Measurements from ENCODE around the gene MFSD6.
"Not testable (repeated sequence)": the region's sequence is repeated elsewhere in the genome, so short reads cannot be mapped to it uniquely, and the experiment has no call there.

The MFSD6 gene

DNA sequence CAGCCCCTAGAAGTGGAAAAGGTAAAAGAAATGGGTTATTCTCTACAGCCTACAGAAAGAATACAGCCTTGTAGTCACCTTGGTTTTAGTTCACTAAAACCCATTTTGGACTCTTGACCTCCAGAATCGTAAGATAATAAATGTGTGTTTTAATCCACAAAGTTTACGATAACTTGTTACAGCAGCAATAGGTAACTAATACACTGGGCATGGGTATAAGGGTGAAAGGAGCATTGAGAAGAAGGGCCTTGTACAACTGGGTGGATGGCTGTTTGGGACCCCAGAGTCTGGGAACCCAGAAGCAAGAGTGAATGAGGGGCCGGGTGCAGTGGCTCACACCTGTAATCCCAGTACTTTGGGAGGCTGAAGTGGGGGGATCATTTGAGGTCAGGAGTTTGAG, 2.2 kb upstream of the MFSD6 start:
- no peak for DNase-seq

GRCh38 chr2:190406805-190407204, 1.4 kb upstream of the MFSD6 start:
- DNase-seq: no peak

- peak; percentile 3 for DNase-seq
Observed at GRCh38 chr2:190407246-190407661, 901 bp upstream of the MFSD6 start.

DNA sequence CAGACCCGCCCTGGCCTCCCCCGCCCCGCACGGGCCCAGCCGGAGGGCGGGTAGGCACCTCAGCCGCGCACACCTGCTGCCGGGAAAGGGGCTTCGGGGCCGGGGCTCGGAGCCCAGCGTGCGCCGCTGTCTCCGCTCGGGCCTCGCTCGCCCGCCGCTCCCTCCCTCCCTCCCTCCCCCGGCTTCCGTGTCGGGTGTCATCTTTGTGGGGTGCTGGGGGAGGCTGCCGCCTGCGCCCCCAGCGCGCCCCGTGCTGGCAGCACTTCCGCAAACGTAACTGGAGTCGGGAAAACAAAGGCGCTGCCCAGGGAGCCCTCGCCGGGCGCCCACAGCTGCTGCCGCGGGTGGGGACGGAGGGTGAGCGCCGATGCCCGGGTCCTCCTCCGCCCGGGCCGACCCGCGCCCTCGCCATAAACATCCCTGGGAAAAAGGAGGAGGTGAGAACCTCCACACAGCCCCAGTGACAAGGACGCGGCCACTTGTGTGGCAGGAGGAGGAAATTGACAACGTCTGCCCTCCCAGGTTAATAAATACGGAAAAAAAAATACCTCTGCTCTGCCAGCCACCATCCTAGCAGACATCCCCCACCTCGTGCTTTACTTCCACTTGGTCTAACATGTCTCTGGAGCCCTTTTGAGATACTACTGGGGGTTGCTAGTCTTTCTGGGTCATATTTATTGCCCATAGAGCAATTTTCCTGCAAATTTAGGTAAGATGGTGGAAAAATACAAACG, 550 bp downstream of the MFSD6 start:
- peak; percentile 72 to 77 for DNase-seq

- DNase-seq: no peak
Observed at GRCh38 chr2:190409616-190410015, 1.5 kb downstream of the MFSD6 start.

- DNase-seq: no peak
Observed at GRCh38 chr2:190410166-190410565, 2.0 kb downstream of the MFSD6 start.

DNA sequence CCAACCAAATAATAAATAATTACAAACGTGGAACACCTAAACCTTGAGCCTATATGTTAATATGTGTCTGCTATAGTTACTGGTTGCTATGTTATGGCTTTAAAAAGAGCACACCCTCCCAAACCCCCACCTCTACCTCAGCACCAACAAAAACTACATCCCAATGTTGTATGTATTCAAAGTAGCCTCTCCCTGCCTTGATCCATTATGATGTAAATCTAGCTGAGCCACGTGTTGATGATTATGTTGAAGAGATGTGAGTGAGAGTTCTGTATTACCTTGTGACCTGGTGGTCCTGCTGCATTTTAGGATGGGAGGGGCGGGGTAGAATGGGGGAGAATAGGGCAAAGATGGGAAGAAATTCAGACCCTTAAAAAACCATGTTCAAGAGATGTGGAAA, 4.8 kb downstream of the MFSD6 start:
- no peak for DNase-seq

- DNase-seq: no peak
Observed at GRCh38 chr2:190413421-190413820, 5.3 kb downstream of the MFSD6 start.

DNA sequence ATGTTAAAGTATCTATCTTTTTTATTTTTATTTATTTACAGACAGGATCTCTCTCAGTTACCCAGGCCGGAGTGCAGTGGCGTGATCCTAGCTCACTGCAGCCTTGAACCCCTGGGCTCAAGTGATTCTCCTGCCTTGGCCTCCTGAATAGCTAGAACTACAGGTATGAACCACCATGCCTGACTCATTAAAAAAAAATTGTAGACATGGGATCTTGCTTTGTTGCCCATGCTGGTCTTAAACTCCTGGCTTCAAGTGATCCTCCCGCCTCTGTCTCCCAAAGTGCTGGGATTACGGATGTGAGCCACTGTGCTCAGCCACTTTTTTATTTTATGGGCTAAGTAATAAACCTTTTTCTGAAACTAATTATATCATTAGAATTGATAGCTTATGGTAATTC, 7.1 kb downstream of the MFSD6 start:
- DNase-seq: no peak

DNA sequence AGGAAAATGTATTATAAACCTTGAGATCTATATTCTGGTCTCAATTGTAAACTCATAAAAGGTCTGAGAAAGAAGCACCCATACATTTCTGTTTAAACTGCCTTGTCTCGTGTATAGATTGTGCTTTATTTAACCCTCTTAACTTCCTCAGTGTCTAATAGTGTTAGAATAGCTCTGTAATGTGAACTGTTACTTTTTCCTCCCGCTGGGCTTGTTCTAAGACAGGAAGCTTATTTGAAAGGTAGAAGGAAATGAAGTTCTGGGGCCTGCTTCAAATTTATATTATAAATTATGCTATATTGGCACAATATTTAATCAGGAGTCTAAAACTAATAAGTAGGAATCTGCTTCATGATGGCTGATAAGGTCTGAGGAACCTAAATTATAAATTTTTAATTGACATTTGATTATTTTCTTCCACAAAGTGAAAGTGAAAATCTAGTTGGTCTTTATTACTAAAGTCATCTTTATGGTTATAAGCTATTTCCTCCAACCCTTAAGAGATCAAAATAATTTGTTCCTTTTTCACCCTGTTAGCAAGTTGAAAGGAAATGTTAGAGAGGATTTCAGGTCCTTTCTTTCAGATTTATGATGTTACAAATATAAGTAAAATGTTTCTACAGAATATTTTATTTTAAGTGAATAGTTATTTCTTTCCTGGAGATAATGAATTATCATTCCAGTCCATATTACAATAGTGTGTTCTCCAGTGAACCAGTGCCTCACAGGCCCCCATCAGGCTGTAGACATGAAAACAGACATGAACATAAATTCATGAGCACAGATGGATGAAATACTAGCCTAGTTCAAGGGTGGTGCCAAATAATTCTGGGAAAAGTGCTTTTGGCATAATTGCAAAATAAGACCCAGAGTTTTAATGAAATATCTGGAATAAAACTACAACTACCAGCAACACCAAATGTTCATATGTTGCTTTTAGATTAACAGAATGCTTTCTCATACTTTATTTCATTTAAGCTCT, 7.9 kb downstream of the MFSD6 start:
- DNase-seq: no peak

DNA sequence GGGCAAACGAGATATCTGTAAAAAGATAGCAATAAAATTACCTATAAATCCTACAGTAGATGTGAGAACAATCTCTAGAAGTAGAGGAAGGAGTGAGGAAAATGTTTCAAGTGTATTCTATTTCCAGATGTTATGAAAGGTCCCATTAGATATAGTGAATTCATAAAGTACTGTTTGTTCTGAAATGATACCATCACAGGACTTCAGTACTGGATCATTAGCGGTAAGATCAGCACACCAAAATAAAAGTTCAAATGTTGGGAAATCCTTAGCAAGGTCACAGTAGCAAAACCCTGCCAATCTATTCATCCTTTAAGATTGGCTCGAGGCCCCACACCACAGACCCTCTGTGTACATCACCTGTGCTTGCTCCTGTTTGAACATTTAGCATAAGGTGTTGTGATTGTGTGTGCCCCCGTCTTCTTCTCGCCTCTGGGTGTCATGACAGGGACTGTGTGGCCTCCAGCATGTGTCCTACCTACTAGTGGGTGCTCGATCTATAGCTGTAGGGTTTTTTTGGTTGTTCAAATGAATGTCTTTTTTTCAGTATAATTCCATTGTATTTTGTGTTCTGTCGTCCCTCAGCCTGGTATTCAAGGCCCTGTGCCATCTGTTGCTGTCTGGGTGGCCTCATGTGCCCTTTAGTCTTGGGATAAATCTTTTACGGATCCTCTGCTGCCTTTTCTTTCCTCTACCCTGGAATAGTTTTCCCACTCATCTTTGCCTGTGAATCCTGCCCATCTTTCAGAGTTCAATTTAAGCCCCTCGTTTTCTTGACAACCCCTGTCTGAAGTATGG, 9.1 kb downstream of the MFSD6 start:
- no peak for DNase-seq

DNA sequence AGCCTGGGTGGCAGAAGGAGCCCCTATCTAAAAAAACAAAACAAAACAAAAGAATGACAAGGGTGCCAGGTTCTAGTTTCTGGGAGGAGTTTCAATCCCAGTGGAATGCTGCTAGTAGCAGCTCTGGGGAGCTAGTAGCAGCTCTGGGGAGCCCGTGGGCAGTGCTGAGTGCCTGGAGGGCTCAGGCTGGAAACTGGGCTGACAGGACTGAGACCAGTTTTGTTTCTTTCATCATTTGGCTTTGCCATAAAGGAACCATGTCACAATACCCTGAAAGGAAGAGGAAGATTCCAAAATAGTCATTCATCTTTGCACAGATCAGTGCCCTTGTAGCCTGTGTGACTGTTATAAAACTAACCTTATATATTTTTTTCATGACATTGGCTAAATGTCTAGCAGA, 10.6 kb downstream of the MFSD6 start:
- DNase-seq: no peak

- DNase-seq: no peak
Observed at GRCh38 chr2:190420801-190421200, 12.6 kb downstream of the MFSD6 start.

- no peak for DNase-seq
Observed at GRCh38 chr2:190425221-190425866, 17.2 kb downstream of the MFSD6 start.

DNA sequence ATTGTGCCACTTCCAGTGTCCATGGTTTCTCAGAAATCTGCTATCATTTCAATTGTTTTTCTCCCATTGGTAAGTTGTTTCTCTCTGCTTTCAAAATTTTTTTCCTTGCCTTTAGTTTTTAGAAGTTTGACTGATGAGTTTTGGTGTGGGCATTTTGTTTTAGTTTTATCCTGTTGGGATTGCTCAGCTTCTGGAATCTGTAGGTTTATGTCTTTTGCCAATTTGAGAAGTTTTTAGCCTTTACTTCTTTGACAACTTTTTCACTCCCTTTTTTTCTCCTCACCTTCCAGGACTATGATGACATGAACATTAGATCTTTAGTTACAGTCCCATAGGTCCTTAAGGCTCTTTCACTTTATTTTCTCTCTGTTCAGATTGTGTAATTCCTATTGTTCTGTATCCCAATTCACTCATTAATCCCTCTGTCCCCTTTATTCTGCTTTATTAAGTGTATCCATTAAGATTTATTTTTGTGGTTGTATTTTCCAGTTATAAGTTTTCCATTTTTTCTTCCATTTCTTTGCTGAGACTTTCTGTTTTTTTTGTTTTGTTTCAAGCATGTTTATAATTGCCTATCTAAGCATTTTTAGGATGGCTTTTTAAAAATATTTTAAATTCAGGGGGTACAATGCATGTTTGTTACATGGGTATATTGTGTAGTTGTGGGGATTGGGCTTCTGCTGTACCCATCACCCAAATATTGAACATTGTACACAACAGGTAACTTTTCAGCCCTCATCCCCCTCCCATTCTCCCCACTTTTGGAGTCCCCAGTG, 17.9 kb downstream of the MFSD6 start:
- no peak for DNase-seq

DNA sequence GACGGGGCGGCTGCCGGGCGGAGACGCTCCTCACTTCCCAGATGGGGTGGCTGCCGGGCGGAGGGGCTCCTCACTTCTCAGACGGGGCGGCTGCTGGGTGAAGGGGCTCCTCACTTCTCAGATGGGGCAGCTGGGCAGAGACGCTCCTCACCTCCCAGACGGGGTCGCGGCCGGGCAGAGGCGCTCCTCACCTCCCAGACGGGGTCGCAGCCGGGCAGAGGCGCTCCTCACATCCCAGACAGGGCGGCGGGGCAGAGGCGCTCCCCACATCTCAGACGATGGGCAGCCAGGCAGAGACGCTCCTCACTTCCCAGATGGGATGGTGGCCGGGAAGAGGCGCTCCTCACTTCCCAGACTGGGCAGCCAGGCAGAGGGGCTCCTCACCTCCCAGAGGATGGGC, 22.7 kb downstream of the MFSD6 start:
- DNase-seq: not testable (repeated sequence)

DNA sequence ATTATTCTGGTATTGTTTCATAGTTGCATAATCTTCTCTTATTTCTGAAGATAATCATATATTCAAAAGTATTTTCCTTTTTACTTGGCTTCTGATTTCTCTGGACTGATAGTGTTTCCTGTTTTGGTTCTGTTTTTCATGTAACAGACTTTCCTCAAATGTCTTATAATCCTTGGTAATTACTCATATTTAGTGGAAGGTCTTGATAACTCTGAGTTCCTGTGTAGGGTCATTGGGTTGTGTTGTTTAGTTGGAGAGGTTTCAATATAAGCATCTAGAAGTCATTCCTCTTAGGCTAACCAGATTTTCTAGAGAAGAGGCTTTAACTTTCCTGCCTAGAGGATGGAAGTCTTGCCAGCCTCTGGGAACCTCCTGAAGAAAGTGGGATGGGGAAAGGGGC, 23.8 kb downstream of the MFSD6 start:
- DNase-seq: no peak

GRCh38 chr2:190432567-190433231, 24.5 kb downstream of the MFSD6 start:
- DNase-seq: no peak

DNA sequence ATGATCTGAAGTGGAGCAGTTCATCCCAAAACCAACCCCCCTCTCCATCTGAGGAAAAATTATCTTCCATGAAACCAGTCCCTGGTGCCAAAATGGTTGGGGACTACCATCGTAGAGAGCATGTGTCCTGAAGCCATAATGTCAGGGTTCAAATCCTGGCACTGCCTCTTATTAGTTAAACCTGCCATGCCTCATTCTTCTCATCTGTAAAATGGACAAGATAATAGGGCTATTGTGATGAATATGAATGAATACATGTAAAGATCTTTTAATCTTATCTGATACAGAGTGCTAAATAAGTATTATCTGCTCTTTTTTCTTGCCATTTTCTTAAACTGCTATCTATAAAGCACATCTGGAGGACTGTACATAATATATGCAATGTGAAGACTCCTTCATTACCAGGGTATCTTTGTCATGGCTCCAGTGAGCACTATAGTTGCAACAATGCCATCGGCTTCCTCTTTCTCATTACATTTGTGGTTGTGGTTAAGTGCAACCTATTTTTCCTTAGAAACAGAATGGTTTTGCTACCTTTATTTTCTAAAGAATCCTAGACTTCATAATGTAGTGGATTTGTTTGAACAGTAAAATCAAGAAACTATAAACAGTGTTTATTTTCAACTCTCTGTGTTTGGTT, 27.0 kb downstream of the MFSD6 start:
- no peak for DNase-seq

GRCh38 chr2:190436557-190436956, 28.4 kb downstream of the MFSD6 start:
- DNase-seq: no peak

DNA sequence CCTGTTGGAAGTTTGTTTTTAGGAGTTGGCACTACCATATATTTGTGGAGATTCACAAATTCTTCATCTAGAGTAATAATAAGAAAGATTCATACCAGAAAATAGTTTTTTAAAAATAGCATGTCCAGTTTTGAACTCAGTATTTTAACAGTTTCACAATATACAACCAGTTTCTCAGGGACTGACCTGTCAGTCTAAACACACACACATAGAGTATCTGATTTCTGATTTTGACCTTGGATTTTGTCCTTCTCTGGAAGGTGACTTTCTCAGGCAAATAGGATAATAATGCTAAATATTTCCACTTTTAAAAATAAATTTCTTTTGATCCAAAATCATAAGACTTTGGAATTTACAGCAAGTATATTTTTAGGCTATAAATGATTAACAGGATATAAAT, 32.0 kb downstream of the MFSD6 start:
- DNase-seq: no peak

Measured in activated CD4-positive, alpha-beta T cell treated with anti-CD3 and anti-CD28 coated beads, Interleukin-2, amount 50 U/mL, for 4 hours (primary cell).